Uterus (tissue), 4 donors: ENCODE data around the gene MUS81. TPM values are rescaled to one million over a fixed set of nuclear protein-coding genes. Genes with fewer than 3 reads are reported as not detected.
"Not testable (repeated sequence)": the region's sequence is repeated elsewhere in the genome, so short reads cannot be mapped to it uniquely, and the experiment has no call there.

Experiments used
- DNase-seq, 2 donors: peaks; one replicate each; pipeline ENCODE4 v3.0.0-alpha.2; 2019 to 2020
- H3K27ac ChIP-seq, 2 donors: fragments of 200-600 bp; sonication (generic); 1 replicate in 1 of 2; 2 replicates in 1 of 2; pipeline ENCODE4 v1.5.1; 2016 to 2018
- H3K27me3 ChIP-seq, 2 donors: fragments of 200-600 bp; sonication (generic); one replicate each; pipeline ENCODE4 v1.5.1; 2018 to 2019; ENCODE audit warnings: control low read depth in 1 of 2
- H3K36me3 ChIP-seq, 2 donors: fragments of 200-600 bp; sonication (generic); one replicate each; pipeline ENCODE4 v1.5.1; 2019; ENCODE audit warnings: control low read depth in 1 of 2
- H3K4me1 ChIP-seq, 2 donors: fragments of 200-600 bp; sonication (generic); one replicate each; pipeline ENCODE4 v1.5.1; 2018 to 2019; ENCODE audit warnings: control low read depth in 1 of 2
- H3K4me3 ChIP-seq, 2 donors: fragments of 200-600 bp; sonication (generic); 1 replicate in 1 of 2; 2 replicates in 1 of 2; pipeline ENCODE4 v1.5.1; 2018 to 2019; ENCODE audit warnings: mild to moderate bottlenecking in 1 of 2
- H3K9me3 ChIP-seq, 2 donors: fragments of 200-600 bp; sonication (generic); one replicate each; pipeline ENCODE4 v1.5.1; 2019; ENCODE audit warnings: control low read depth in 1 of 2
- CTCF ChIP-seq, 4 experiments: fragments of 200-600 bp in 2 of 4; fragments of 450-650 bp in 2 of 4; sonication (generic) in 2 of 4; IDR thresholded peaks; one replicate each; pipeline ENCODE4 v1.5.1; 2016 to 2019; ENCODE audit warnings: antibody characterized with exemption in 4 of 4, mild to moderate bottlenecking in 2 of 4, moderate library complexity in 1 of 4
- POLR2A ChIP-seq, 2 donors: fragments of 450-650 bp; IDR thresholded peaks; one replicate each; pipeline ENCODE4 v1.6.1; 2016; ENCODE audit warnings: antibody characterized with exemption in 2 of 2, mild to moderate bottlenecking in 1 of 2, moderate library complexity in 1 of 2
- intact Hi-C: fragments of 100-400 bp; cut with DNase I; formaldehyde crosslinking; loops from one replicate; pipeline ENCODE4 v1.15.1; 2023; ENCODE audit warnings: low total_unique reads
- total RNA-seq, 4 donors: library from RNA; depleted of rRNA in 3 of 4; stranded (reverse); fragments of >200 nt in 3 of 4; gene quantifications; one replicate each; pipeline versions ENCODE4 v1.1.0 to v1.2.4, GENCODE V29; 2014 to 2023
- donor health status: DM: yes; HTN: yes; CAD: no.

Gene MUS81
- total RNA-seq, 4 donors from 2014 or later: 28.8 to 108 (median 75.0) TPM

DNA sequence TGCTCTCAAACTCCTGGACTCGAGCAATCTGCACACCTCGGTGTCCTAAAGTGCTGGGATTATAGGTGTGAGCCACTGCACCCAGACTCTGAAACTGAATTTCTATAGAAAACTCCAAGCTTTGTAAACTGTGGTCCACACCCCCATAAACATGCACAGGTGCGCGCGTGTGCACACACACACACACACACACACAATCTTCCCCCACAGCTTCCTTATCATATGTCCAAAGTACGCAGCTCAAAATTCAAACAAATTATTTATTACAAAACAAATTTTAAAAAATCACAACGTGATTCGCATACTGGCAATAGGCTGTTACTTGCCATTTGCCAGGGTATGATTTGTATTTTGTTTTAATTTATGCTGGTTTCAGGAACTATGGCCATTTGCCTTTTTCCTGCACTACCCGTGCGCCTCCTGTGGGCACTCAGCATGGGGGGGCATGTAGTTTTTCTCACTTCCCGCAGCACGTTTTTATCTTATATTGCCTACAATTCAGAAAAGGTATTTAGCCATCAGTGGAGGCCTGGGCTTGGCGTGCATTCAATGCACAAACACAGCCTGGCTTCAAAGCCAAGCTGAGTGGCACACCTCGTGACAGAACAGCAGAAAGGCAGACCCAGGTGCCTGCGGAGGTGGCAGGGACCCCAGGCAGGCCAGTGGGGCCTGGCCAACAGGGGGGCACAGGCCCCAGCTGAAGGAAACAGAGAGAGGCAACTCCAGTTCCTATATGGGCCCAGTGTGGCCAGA, 37.3 kb upstream of the MUS81 start:
- Histone ChIP-seq H3K9me3 (no peaks in the 10 kb centered on the region), H3K27me3 (no peaks in the 10 kb centered on the region), H3K4me1 (no peaks in the 10 kb centered on the region), H3K36me3 (no peaks in the 10 kb centered on the region), H3K4me3 (no peak overlapping the region), H3K27ac (no peak overlapping the region)
- TF ChIP-seq POLR2A (IDR thresholded peaks at IDR 0.05) (no peak), CTCF (IDR thresholded peaks at IDR 0.05) (no peak)
- DNase-seq: no peak
- intact Hi-C loops: no loop called here

DNA sequence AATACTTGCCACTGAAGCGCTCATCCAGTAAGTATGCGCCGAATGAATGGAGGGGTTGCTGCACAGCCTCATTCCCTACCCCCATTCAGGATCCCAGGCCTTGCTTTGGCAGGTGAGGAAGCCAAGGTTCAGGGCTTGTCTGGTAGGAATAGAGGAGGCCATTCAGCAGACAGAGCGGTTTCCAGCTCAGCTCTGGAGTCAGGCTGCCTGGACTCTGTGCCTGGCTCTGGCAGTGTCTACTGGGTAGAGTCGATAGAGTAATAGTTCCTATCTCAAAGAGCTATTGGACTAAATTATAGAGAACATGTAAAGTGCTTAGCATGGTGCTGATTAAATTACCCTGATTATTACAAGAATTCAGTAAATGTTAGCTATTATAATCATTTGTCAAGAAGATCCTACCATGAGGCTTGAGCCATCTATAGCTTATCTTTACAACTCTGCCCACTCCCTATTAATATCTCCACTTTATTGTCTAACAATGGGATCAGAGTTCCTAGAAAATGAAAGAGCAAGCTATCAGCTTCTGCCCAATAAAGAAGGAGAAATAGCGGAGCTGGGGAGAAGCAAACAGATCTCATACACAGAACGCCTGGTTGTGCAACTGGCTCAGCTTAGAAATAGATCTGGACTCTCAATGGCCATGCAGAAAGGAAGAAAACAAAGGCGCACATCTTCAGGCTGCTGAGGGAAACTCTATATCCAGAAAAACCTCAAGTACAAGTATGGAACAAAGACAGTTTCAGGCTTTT, 33.1 kb upstream of the MUS81 start:
- Histone ChIP-seq H3K27ac (no peak overlapping the region), H3K9me3 (no peaks in the 10 kb centered on the region), H3K4me1 (no peaks in the 10 kb centered on the region), H3K36me3 (no peaks in the 10 kb centered on the region), H3K4me3 (no peak overlapping the region), H3K27me3 (no peaks in the 10 kb centered on the region)
- TF ChIP-seq POLR2A (IDR thresholded peaks at IDR 0.05): no peak
- no peak for TF ChIP-seq CTCF (IDR thresholded peaks at IDR 0.05)
- intact Hi-C loops: no loop called here
- no peak for DNase-seq

DNA sequence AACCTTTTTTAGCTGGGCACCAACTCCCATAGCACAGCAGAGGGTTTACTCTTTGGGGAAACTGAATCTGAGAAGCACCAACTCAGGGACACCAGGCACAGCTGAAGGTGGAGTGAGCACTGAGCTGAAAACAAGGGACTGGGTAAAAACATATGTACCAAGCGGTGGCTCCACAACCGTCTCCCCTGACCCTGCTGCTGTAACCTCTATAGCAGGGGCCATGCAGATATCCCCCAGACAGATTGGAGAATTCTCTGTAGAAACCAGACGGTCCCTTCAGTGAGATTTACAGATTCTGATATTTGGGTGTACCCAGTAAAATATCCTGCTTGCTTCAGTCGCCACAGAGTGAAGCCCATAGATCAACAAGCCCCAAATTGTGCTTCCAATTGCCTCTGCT, 30.8 kb upstream of the MUS81 start:
- Histone ChIP-seq H3K9me3 (no peaks in the 10 kb centered on the region), H3K4me1 (peaks cover 4 to 5% of the 10 kb centered on the region in 2 donors), H3K27ac (no peak overlapping the region), H3K4me3 (no peak overlapping the region), H3K27me3 (no peaks in the 10 kb centered on the region), H3K36me3 (no peaks in the 10 kb centered on the region)
- no peak for TF ChIP-seq POLR2A (IDR thresholded peaks at IDR 0.05)
- TF ChIP-seq CTCF (IDR thresholded peaks at IDR 0.05): no peak
- no peak for DNase-seq
- intact Hi-C loops: no loop called here

GRCh38 chr11:65832231-65832630, 28.0 kb upstream of the MUS81 start:
- DNase-seq, intact Hi-C loops, H3K4me3 ChIP-seq, H3K9me3 ChIP-seq, H3K27ac ChIP-seq, H3K36me3 ChIP-seq, H3K27me3 ChIP-seq, H3K4me1 ChIP-seq: not testable (repeated sequence)

DNA sequence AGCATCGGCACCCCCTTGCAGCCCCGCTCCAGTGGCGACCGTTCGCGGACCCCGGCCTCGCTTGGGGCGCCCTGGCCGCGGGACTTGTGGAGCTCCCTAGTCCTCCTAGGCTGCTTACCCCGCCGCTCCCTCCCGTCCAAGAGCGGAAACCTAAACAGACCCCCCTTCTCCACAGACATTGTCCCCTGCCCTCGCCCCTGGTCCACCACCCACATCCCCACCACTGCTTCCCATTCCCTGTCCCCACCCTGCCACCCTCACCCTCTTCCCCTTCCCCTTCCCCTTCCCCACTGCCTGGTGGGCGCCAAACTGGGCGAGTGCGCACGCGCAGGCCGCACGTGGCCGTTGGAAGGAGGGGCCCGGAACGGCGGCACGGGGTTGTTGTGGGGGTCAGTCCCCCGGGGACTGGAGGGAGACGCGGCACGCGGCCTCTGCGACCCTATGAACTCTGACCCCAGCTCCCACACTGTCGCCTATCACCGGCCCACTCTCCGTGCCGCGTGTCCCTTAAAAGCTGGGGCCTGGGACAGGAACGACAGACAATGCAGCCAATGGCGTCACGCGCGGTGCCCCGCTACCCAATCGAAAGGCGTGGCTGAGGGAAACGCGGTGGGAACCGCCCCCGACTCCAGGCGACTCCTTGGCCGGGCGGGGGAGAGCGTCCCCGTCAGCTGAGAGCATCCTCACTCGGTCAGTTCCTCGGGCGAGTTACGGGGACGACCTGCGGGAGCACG, 26.8 kb upstream of the MUS81 start, which contains the start of gene SNX32:
TSS of gene SNX32 (plus strand) at position 667 of the 734 bp plus-strand sequence. CDS start 103 bp downstream, outside the sequence.
- no peaks in the 10 kb centered on the region for H3K27me3 ChIP-seq
- TF ChIP-seq POLR2A (IDR thresholded peaks at IDR 0.05) (peak in 1 of 2 donors; percentile 31), CTCF (IDR thresholded peaks at IDR 0.05) (peak in 1 of 4 experiments; percentile 8)
- DNase-seq: peak; percentile 94 to 95
- peak within 1 kb of the TSS; percentile 47 to 54 for H3K4me3 ChIP-seq
- peak within 1 kb of the TSS in 1 of 2 donors; percentile 37 for H3K27ac ChIP-seq
- intact Hi-C loops: no loop called here
- no peaks in the 10 kb centered on the region for H3K9me3 ChIP-seq
- peaks cover 4 to 5% of the 10 kb centered on the region in 2 donors for H3K4me1 ChIP-seq
- H3K36me3 ChIP-seq: no peaks in the 10 kb centered on the region
